ENCODE measurements around the gene RPL6.

The RPL6 gene

GRCh38 chr12:112359290-112359689, 50.1 kb downstream of the RPL6 start:
- TF ChIP-seq SIN3A (IDR thresholded peaks at IDR 0.05; ENCODE audit: borderline replicate concordance, insufficient read depth, low read length) (no peak), TAF1 (IDR thresholded peaks at IDR 0.05; ENCODE audit: borderline replicate concordance, insufficient read depth, low read length) (no peak), POLR2AphosphoS5 (IDR thresholded peaks at IDR 0.05; ENCODE audit: low read depth, low read length) (no peak), FOXP2 (optimal IDR thresholded peaks at IDR 0.05; ENCODE audit: borderline replicate concordance, extremely low read depth, extremely low read length, insufficient read depth) (no peak)
- TF ChIP-seq, protein P1, sequence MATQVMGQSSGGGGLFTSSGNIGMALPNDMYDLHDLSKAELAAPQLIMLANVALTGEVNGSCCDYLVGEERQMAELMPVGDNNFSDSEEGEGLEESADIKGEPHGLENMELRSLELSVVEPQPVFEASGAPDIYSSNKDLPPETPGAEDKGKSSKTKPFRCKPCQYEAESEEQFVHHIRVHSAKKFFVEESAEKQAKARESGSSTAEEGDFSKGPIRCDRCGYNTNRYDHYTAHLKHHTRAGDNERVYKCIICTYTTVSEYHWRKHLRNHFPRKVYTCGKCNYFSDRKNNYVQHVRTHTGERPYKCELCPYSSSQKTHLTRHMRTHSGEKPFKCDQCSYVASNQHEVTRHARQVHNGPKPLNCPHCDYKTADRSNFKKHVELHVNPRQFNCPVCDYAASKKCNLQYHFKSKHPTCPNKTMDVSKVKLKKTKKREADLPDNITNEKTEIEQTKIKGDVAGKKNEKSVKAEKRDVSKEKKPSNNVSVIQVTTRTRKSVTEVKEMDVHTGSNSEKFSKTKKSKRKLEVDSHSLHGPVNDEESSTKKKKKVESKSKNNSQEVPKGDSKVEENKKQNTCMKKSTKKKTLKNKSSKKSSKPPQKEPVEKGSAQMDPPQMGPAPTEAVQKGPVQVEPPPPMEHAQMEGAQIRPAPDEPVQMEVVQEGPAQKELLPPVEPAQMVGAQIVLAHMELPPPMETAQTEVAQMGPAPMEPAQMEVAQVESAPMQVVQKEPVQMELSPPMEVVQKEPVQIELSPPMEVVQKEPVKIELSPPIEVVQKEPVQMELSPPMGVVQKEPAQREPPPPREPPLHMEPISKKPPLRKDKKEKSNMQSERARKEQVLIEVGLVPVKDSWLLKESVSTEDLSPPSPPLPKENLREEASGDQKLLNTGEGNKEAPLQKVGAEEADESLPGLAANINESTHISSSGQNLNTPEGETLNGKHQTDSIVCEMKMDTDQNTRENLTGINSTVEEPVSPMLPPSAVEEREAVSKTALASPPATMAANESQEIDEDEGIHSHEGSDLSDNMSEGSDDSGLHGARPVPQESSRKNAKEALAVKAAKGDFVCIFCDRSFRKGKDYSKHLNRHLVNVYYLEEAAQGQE (IDR thresholded peaks at IDR 0.05; ENCODE audit: insufficient read depth in 1 of 2, low read depth in 2 of 2, low read length in 2 of 2) = no peak

DNA sequence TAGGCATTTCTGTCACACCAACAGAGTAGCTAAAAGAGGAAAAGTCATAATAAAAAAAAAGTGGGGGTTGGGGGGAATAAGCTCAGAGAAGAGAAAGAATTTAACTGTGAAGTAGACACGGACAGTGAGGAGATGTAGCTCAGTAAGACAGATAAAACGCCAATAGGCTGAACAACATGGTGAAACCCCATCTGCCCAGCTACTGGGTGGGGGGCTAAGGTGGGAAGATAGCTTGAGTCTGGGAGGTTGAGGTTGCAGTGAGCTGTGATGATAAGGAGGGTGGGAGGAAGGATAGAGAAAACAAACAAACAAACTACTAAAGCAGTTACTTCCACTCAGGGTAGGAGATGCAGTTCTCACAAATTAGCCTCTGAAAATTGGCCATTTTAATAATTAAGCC, 52.2 kb downstream of the RPL6 start:
- TF ChIP-seq POLR2AphosphoS5 (IDR thresholded peaks at IDR 0.05; ENCODE audit: low read depth, low read length) (no peak), SIN3A (IDR thresholded peaks at IDR 0.05; ENCODE audit: borderline replicate concordance, insufficient read depth, low read length) (no peak), FOXP2 (optimal IDR thresholded peaks at IDR 0.05; ENCODE audit: borderline replicate concordance, extremely low read depth, extremely low read length, insufficient read depth) (no peak), TAF1 (IDR thresholded peaks at IDR 0.05; ENCODE audit: borderline replicate concordance, insufficient read depth, low read length) (no peak)
- TF ChIP-seq, protein P1 (IDR thresholded peaks at IDR 0.05; ENCODE audit: insufficient read depth in 1 of 2, low read depth in 2 of 2, low read length in 2 of 2) = no peak

Data from PFSK-1 (cell line).